Activated B cell treated with CpG ODN at 0.5 μM for 24 hours (primary cell): ENCODE data around the gene CERS6. TPM values are rescaled to one million over a fixed set of nuclear protein-coding genes. Genes with fewer than 3 reads are reported as not detected.

ENCODE experiments used
- ATAC-seq: fragments of 200-7000 bp; cut with Tn5 transposase; one replicate; pipeline ENCODE4 v1.10.0; 2021; ENCODE audit warnings: low read depth, mild to moderate bottlenecking, moderate library complexity
- CTCF ChIA-PET: fragments of 350-600 bp; sonication (Branson Sonifier 250); formaldehyde crosslinking; loops from one replicate; lab custom pipeline; 2021; ENCODE audit warnings: antibody characterized with exemption; lab: Charles Lee
- POLR2A ChIA-PET: fragments of 350-600 bp; sonication (Branson Sonifier 250); formaldehyde crosslinking; loops from one replicate; lab custom pipeline; 2021; ENCODE audit warnings: antibody characterized with exemption; lab: Charles Lee
- DNase-seq: peaks from one replicate; pipeline ENCODE4 v3.0.0; 2022
- H3K27ac Mint-ChIP-seq: one replicate; pipeline ENCODE4 v1.8.0; 2020; ENCODE audit warnings: mixed read lengths
- H3K27me3 Mint-ChIP-seq: one replicate; pipeline ENCODE4 v1.8.0; 2021; ENCODE audit warnings: mixed read lengths
- H3K36me3 Mint-ChIP-seq: one replicate; pipeline ENCODE4 v1.8.0; 2021; ENCODE audit warnings: low read depth, mixed read lengths
- H3K4me1 Mint-ChIP-seq: one replicate; pipeline ENCODE4 v1.8.0; 2021; ENCODE audit warnings: mixed read lengths
- H3K4me3 Mint-ChIP-seq: one replicate; pipeline ENCODE4 v1.8.0; 2020; ENCODE audit warnings: mild to moderate bottlenecking, mixed read lengths
- H3K9me3 Mint-ChIP-seq: one replicate; pipeline ENCODE4 v1.8.0; 2020; ENCODE audit warnings: mixed read lengths
- intact Hi-C: fragments of 100-400 bp; cut with micrococcal nuclease; formaldehyde crosslinking; loops from one replicate; pipeline ENCODE4 v1.15.1; 2024
- total RNA-seq: library from RNA; stranded (reverse); gene quantifications from 2 replicates; pipeline ENCODE4 v1.2.3, GENCODE V29; 2022
- TF ChIP-seq, protein P1 (sequence below): fragments of 200-600 bp; IDR thresholded peaks from one replicate; pipeline ENCODE4 v1.8.0; 2022; ENCODE audit warnings: antibody characterized with exemption, mild to moderate bottlenecking

CERS6 gene
- total RNA-seq, 1 donor from 2014 or later, result 5.3 TPM

DNA sequence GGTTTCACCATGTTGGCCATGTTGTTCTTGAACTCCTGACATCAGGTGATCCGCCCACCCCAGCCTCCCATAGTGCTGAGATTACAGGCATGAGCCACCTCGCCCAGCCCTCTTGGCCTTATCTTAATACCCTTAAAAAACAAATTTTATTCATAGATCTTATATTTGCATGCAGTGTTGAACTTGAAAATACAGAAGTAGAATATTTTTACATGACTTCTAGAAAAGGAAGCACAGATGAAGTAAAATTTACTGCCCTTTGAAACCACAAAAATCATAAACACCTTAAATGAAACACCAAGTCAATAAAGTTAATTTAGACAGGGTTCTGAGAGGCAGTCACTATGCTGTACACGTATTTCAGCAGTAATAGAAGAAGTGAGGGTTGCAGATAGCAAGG, 145.7 kb downstream of the CERS6 start:
- Mint-ChIP-seq H3K4me3 (peak overlapping the region; percentile 39), H3K27ac (peak overlapping the region; percentile 75), H3K36me3 (peaks cover 11% of the 10 kb centered on the region), H3K4me1 (peaks cover 61% of the 10 kb centered on the region), H3K27me3 (no peaks in the 10 kb centered on the region), H3K9me3 (peaks cover 11% of the 10 kb centered on the region)
- TF ChIP-seq, protein P1, sequence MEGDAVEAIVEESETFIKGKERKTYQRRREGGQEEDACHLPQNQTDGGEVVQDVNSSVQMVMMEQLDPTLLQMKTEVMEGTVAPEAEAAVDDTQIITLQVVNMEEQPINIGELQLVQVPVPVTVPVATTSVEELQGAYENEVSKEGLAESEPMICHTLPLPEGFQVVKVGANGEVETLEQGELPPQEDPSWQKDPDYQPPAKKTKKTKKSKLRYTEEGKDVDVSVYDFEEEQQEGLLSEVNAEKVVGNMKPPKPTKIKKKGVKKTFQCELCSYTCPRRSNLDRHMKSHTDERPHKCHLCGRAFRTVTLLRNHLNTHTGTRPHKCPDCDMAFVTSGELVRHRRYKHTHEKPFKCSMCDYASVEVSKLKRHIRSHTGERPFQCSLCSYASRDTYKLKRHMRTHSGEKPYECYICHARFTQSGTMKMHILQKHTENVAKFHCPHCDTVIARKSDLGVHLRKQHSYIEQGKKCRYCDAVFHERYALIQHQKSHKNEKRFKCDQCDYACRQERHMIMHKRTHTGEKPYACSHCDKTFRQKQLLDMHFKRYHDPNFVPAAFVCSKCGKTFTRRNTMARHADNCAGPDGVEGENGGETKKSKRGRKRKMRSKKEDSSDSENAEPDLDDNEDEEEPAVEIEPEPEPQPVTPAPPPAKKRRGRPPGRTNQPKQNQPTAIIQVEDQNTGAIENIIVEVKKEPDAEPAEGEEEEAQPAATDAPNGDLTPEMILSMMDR, result no peak
- intact Hi-C loops, result loop anchor here (2.0 to 5.0 kb wide), 2 partner anchors 111 to 144 kb away; partner anchors contain the start of gene CERS6
- ChIA-PET CTCF (no interaction called here), POLR2A (no interaction called here)
- DNase-seq, result no peak
- ATAC-seq, result peak; percentile 74

DNA sequence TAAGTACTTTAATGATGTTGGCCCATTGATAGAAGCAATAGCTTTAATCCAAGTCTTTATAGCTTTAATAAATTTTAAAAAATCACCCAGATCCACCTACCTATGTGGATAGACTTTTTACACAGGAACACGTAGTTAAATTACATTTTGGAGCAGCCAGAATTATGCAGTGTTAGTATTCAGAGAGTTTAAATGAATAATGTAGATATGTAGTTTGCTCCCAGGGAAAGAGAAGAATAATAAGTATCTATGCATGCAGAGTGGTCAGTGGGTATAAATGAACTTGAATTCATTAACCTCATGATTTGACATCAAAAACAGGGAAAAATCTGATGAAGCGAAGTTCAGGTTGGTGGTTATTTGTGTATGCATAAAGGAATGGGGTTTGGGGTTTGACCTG, 146.3 kb downstream of the CERS6 start:
- CTCF ChIA-PET, result no interaction called here

DNA sequence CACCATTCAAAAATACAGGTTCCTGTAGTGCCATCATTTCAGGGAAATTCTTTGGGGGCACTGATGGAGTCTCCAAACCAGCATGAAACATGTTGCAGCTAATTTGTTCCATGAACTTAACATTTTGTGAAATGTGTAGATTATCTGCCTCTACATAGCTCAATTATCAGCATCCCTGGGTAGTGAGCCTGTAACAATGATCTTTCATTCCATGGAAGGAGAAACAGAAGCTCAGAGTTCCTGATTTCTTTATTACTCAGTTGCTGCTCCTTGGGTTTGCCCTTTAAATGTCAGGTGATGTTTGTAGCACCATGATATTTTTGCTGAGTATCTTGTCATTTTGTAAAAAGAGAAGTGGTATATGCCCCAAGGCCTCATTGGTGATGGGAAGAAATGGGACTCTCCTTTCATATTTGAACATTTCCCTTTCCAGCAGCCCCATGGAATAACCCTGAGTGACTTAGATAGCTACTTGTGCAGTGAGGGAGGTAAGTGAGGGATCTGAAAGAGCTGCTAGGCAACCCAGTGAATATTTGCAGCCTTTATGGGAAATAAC, 146.9 kb downstream of the CERS6 start:
- Mint-ChIP-seq H3K36me3 (peaks cover 11% of the 10 kb centered on the region), H3K4me1 (peaks cover 59% of the 10 kb centered on the region), H3K9me3 (peaks cover 11% of the 10 kb centered on the region), H3K27me3 (no peaks in the 10 kb centered on the region), H3K4me3 (peak overlapping the region; percentile 16), H3K27ac (peak overlapping the region; percentile 57)
- intact Hi-C loops, result loop anchor here (5.0 kb wide), 1 partner anchor 146 kb away; the partner anchor contains the start of gene CERS6
- ChIA-PET CTCF (no interaction called here), POLR2A (no interaction called here)
- no peak for DNase-seq
- TF ChIP-seq, protein P1, result no peak
- ATAC-seq, result no peak

More for the DNA sequence above, 146.3 kb downstream of the CERS6 start:
- DNase-seq, result no peak
- intact Hi-C loops, result loop anchor here (5.0 kb wide), 1 partner anchor 145 kb away; the partner anchor contains the start of gene CERS6
- Mint-ChIP-seq H3K36me3 (peaks cover 11% of the 10 kb centered on the region), H3K4me1 (peaks cover 61% of the 10 kb centered on the region), H3K27ac (peak overlapping the region; percentile 41), H3K27me3 (no peaks in the 10 kb centered on the region), H3K9me3 (peaks cover 11% of the 10 kb centered on the region), H3K4me3 (peak overlapping the region; percentile 11)
- ATAC-seq, result no peak
- TF ChIP-seq, protein P1, result no peak
- POLR2A ChIA-PET, result no interaction called here

DNA sequence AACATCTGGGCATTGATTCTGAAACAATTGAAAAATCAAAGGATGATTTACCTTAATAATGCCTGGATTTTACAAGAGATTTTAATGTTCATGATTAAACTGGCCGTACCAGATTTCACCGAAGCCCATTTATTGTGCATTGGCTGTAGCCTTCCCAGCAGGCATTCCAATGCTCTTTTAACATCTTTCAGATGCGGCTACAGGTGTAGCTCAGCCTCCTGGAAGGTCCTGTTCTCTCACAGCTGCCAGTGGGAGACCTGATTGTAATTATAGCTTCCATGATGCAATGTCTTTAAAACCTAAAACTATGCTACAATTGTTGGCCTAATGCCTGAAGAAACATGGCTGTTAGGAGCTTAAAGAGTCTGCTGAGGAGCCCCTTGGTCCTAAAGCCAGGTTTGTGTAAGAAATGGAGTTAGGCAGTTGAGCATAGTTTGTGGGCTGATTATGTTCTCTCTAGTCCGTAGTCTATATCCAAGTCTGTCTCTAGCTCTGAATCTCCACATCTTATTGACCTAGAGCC, 147.4 kb downstream of the CERS6 start:
- CTCF ChIA-PET, result no interaction called here
- peaks cover 11% of the 10 kb centered on the region for H3K36me3 Mint-ChIP-seq
- intact Hi-C loops, result loop anchor here (5.0 kb wide), 1 partner anchor 146 kb away; the partner anchor contains the start of gene CERS6
- TF ChIP-seq, protein P1, result no peak
- peak overlapping the region; percentile 57 for H3K27ac Mint-ChIP-seq
- DNase-seq (no peak), ATAC-seq (no peak)
- H3K4me3 Mint-ChIP-seq, result no peak overlapping the region
- peaks cover 11% of the 10 kb centered on the region for H3K9me3 Mint-ChIP-seq
- peaks cover 54% of the 10 kb centered on the region for H3K4me1 Mint-ChIP-seq
- H3K27me3 Mint-ChIP-seq, result no peaks in the 10 kb centered on the region
- POLR2A ChIA-PET, result no interaction called here

DNA sequence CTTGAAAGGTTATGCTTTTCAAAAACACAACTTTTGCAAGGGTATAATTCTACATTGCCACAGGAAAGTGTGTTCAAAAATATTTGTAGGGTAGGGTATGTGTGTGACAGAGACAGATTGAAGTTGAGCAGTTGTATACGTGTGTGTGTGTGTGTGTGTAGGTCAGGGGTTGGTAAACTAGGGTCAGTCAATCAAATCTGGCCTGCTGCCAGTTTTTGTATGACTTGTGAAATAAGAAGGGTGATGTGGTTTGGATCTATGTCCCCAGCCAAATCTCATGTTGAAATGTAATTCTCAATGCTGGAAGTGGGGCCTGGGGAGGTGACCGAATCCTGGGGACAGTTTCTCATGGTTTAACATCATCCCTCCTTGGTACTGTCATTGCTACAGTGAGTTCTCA, 148.2 kb downstream of the CERS6 start:
- Mint-ChIP-seq H3K9me3 (peaks cover 11% of the 10 kb centered on the region), H3K27ac (no peak overlapping the region), H3K4me1 (peaks cover 47% of the 10 kb centered on the region), H3K36me3 (peaks cover 11% of the 10 kb centered on the region), H3K27me3 (no peaks in the 10 kb centered on the region), H3K4me3 (no peak overlapping the region)
- ChIA-PET CTCF (no interaction called here), POLR2A (no interaction called here)
- ATAC-seq (no peak), DNase-seq (no peak)
- TF ChIP-seq, protein P1, result no peak
- intact Hi-C loops, result loop anchor here (5.0 kb wide), 1 partner anchor 147 kb away; the partner anchor contains the start of gene CERS6
